HG03175 (cell line): ENCODE data around the gene CEND1.
A peak's percentile ranks its signal among the peaks of the same experiment; 100 is the strongest.

Experiments
- ATAC-seq: cut with Tn5 transposase; IDR thresholded peaks from one replicate; pipeline ENCODE4 v1.9.1; 2021; ENCODE audit warnings: mild to moderate bottlenecking, moderate library complexity; ENCODE audit not compliant: unreplicated experiment

CEND1 gene

DNA sequence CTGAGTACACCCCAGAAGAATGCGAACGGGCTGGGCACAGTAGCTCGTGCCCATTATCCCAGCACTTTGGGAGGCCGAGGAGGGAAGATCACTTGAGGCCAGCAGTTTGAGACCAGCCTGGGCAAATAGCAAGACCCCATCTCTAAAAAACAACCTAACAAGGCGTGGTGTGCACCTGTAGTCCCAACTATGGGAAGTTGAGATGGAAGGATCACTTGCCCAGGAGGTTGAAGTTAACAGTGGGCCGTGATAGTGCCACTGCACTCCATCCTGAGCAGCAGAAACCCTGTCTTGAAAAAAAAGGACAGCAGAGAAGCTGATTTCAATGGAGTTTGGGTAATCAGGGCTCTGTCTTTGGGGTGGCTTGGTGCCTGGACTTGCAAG lies 23.2 kb upstream of the CEND1 start:
- ATAC-seq, result no peak

GRCh38 chr11:812390-812789 lies 22.5 kb upstream of the CEND1 start:
- no peak for ATAC-seq

- ATAC-seq, result no peak
These were observed 21.8 kb upstream of the CEND1 start for GRCh38 chr11:811446-812245.

- no peak for ATAC-seq
These were observed 20.2 kb upstream of the CEND1 start for GRCh38 chr11:810040-810567.

DNA sequence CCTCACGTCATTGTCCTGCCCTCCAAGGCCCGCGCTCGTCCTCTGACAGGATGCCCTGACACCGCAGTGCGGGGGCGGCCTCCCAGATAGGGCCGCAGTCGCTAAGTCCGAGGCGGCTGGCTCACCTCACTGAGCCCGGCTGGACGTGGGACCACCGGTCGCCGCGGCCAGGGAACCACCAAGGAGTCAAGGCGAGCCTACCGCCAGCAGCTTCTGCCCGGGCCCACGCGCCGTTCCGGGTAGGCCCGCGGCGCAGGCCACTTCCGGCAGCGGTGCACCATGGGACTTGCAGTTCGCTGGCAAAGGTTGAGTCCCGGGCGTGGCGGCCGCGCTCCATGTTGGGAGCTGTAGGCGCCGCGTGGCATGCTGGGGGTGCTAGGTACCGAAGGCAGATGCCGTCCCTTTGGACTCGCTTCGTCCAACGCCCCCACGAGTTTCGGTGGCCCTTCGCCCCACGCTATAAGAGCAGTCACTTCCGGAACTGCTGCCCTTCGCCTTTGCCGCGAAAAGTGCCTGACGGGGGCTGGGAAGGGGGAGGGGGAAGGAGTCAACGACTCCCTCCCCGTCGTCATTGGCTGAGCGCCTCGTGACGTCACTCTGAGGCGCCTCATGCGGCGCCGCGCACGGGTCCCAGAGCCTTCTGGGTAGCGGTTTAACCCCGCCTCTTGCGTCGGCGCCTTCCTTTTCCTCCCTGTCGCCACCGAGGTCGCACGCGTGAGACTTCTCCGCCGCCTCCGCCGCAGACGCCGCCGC lies 19.6 kb upstream of the CEND1 start, which contains the start of gene RPLP2:
Gene RPLP2 (plus strand): TSS at position 681 of the 753 bp plus-strand sequence. CDS start 268 bp downstream, outside the sequence.
- peak; percentile 72 for ATAC-seq

DNA sequence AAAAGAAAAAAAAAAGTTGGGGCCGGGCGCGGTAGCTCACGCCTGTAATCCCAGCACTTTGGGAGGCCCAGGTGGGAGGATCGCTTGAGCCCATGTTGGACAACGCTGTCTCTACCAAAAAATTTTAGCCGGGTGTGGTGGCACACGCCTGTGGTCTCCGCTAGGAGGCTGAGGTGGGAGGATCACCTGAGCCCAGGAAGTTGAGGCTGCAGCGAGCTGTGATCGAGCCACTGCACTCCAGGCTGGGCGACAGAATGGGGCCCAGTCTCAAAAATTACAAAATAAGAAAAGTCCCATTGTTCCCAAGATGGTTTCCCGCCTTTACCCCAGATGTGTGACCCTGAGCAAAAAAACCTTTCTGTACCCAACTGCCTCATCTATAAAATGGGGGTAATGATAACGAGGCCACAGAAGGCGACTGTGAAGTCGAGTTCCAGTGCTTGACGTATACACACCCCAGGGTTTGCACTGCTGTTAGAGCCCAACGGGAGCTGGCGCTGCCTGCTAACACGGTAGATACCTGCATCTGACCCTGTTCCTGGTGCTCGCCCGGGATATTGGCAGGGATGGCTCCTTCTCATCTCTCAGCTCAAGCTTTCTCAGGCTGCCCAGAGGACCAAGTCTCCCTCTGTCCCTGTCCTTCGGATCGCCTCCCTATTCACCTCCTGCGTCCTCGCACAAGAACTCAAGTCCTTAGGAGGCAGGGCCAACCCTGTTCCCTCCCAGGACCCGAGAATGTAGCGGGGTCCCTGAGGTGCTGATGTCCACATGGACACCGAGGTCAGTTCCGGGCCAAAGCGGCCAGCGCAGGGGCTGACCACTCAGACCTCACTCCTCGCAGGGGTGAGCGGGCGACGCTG lies 18.8 kb upstream of the CEND1 start:
- peak; percentile 1 for ATAC-seq

DNA sequence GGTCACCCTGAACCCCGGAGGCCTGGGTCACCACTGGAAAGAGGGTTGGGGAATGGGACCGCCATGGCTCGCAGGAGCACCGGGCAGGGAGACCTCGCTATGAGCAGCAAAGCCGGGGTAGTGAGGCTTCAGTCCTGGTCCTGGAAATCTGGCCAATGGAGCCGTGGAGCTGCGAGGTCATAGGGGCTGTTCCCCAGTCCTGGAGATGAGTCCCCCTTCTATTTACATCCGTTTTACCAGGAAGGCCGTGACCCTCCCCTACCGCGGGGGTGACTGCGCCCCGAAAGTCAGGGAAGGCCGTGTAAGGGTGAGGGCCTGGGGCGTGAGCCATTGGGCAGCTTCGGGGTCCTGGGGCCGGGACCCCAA lies 14.7 kb upstream of the CEND1 start:
- ATAC-seq, result no peak

DNA sequence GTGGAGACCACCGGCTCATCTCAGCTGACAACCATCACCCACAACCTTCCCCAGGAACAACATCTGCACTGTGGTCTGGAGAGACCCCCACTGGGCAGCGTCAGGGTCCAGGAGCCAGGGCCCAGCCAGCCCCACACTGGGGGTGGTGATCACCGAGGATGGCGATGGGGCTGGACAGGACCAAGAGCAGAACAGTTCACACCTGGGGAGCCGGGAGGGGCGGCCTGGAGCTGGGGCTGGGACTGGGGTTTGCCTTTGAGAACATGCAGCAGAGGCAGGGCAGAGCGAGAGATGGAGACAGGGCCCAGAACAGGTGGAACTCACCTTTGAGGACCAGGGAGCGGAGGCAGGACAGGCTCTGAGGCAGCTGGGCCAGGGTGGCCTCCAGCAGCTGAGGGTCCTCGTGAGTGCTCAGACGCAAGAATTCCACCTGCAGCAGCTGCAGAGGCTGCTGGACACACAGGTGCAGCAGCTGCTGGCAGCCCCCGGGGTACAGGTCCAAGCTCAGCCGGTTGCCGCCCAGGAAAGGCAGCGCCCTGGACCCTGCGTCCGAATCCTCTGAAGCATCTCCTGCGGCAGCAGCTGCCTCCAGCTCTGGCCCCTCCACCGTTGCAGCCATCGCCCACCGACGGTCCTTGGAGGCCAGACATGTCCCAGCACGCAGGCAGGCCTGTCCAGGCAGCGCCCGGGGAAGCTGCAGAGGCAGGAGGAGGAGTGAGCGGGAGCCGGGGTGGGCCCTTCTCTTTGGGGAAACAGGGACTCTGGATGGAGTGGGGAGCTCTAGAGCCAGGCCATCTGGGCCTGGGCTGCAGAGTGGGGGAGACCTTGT lies 14.1 kb upstream of the CEND1 start:
- no peak for ATAC-seq

DNA sequence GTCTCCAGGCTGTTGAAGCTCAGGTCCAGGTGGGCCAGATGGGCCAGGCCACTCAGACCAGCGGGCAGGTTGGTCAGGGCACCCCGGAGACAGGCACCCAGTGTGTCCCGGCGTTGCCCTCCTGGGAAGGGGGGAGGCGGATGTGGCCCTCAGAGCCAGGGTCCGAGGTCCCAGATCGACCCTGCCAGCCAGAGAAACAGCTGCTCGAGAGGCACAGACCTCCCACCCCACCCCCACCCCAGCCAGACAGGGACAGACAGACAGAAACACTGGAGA lies 13.5 kb upstream of the CEND1 start:
- no peak for ATAC-seq

DNA sequence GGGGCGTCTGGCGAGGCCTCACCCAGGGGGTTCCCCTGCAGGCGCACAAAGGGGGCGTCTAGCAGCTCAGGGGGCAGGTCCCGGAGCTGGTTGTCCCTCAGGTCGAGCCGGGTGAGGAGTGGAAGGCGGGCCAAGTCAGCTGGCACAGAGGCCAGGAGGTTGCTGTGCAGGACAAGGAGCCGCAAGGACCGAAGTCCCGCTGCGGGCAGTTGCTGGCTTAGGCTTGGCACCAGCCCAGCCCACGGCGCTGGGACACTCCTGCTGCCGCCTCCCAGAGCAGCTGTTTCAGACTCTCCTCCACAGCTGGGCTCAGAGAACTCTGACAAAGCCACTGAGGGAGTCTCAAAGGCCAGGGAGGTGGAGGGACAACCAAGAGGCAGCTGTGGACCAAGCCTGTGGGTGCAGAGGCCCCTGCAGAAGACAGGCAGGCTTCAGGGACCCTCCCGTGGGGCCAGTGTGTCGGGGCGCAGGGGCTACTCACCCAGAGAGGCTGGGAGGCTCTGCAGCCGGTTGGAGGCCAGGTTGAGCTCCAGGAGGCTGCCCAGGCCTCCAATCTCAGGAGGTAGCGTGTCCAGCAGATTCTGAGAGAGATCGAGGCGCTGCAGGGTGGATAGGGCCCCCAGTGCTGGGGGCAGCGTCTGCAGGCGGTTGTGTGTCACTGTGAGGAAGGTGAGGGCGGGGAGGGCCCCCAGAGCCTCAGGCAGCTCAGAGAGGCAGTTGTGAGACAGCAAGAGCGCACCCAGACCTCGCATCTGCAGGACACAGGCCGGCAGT lies 13.0 kb upstream of the CEND1 start:
- ATAC-seq, result no peak

DNA sequence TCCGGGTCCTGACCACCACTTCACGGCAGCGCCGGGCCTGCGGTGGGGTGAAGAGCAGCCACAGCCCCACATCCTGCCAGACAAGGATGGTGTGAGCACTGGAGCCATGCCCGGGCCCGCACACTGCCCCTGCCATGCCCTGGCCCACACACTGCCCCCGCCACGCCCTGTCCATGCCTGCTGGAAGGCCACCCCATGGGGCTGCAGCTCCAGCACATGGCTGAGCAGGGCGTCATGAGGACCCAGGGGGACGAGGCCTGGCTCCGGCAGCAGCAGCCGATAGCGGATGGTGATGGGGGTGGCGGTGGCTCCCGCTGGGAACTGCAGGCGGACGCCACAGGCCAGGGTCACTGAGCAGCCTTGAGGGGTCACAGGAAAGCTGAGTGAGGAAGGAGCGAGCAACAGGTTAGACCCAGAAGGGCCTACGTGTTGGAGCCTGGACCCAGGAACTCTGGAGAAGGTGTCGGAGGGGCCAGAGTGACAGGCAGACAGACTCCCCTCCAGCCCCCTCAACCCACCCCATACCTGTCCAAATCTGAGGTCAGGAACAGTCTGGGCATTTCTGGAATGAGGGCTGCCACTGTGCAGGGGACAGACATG lies 12.2 kb upstream of the CEND1 start:
- ATAC-seq, result no peak

GRCh38 chr11:801097-801780 lies 11.3 kb upstream of the CEND1 start:
- ATAC-seq, result no peak

GRCh38 chr11:800473-800872 lies 10.6 kb upstream of the CEND1 start:
- no peak for ATAC-seq

GRCh38 chr11:799641-800316 lies 9.9 kb upstream of the CEND1 start:
- no peak for ATAC-seq

GRCh38 chr11:798093-798713 lies 8.3 kb upstream of the CEND1 start, which contains the start of gene SLC25A22:
Gene SLC25A22, minus strand, starts transcription at chr11:798281. Its CDS starts 3,275 bp downstream, at chr11:795006.
- ATAC-seq, result peak; percentile 60

- peak; percentile 44 for ATAC-seq
These were observed 7.6 kb upstream of the CEND1 start for GRCh38 chr11:797296-798092.
